NCI-H524 treated with DMSO at 0.1 percent for 48 hours (cell line): ENCODE measurements around the gene AEN.
A peak's percentile ranks its signal among the peaks of the same experiment; 100 is the strongest.

Source experiments
- DNase-seq: peaks from one replicate; lab custom pipeline; 2025; lab: John Stamatoyannopoulos, UW

AEN gene

GRCh38 chr15:88649753-88650551 is 28.8 kb downstream of the AEN start:
- no peak for DNase-seq

- DNase-seq, result no peak
Observed at GRCh38 chr15:88650556-88650955, 29.4 kb downstream of the AEN start.

- no peak for DNase-seq
Observed at GRCh38 chr15:88651136-88651732, 30.1 kb downstream of the AEN start.

- DNase-seq, result no peak
Observed at GRCh38 chr15:88651971-88652370, 30.8 kb downstream of the AEN start.

GRCh38 chr15:88652456-88653199 is 31.5 kb downstream of the AEN start:
- DNase-seq, result no peak

- DNase-seq, result no peak
Observed at GRCh38 chr15:88653200-88654064, 32.3 kb downstream of the AEN start.

- DNase-seq, result no peak
Observed at GRCh38 chr15:88654430-88655102, 33.4 kb downstream of the AEN start.

GRCh38 chr15:88655103-88655553 is 34.0 kb downstream of the AEN start:
- no peak for DNase-seq

- no peak for DNase-seq
Observed at GRCh38 chr15:88655800-88656488, 34.8 kb downstream of the AEN start.

GRCh38 chr15:88656760-88657221 is 35.7 kb downstream of the AEN start:
- DNase-seq, result no peak

GRCh38 chr15:88657326-88658069 is 36.4 kb downstream of the AEN start:
- DNase-seq, result peak; percentile 42

- DNase-seq, result no peak
Observed at GRCh38 chr15:88658070-88658965, 37.2 kb downstream of the AEN start.

GRCh38 chr15:88658972-88659931 is 38.1 kb downstream of the AEN start:
- DNase-seq, result no peak

- DNase-seq, result no peak
Observed at GRCh38 chr15:88661041-88661700, 40.0 kb downstream of the AEN start.

GRCh38 chr15:88661761-88662556 is 40.8 kb downstream of the AEN start:
- DNase-seq, result no peak

GRCh38 chr15:88663141-88663621 is 42.0 kb downstream of the AEN start:
- DNase-seq, result no peak
